ENCODE measurements around the gene RPL41.

Gene RPL41

DNA sequence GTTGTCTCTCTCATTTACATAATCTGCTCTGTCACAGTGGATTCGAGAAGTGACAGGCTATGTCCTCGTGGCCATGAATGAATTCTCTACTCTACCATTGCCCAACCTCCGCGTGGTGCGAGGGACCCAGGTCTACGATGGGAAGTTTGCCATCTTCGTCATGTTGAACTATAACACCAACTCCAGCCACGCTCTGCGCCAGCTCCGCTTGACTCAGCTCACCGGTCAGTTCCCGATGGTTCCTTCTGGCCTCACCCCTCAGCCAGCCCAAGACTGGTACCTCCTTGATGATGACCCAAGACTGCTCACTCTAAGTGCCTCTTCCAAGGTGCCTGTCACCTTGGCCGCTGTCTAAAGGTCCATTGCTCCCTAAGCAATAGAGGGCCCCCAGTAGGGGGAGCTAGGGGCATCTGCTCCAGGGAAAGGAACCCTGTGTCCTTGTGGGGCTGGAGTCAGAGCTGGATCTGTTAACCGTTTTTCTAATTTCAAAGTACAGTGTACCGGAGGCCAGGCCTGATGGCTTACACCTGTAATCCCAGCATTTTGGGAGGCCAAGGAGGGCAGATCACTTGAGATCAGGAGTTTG lies 31.4 kb upstream of the RPL41 start:
- ChIA-PET CTCF (interaction anchor here (0.6 kb wide), 1 partner anchor 20 kb away, joined by 3 read pairs; the partner anchor contains the start of gene PA2G4), POLR2A (ENCODE audit: low non-redundant PET) (interaction anchor here (1.2 kb wide), 1 partner anchor 19 kb away, joined by 5 read pairs; the partner anchor contains the start of gene PA2G4)
- DNase-seq (ENCODE audit: low spot score): no peak
- TF ChIP-seq, protein P1, sequence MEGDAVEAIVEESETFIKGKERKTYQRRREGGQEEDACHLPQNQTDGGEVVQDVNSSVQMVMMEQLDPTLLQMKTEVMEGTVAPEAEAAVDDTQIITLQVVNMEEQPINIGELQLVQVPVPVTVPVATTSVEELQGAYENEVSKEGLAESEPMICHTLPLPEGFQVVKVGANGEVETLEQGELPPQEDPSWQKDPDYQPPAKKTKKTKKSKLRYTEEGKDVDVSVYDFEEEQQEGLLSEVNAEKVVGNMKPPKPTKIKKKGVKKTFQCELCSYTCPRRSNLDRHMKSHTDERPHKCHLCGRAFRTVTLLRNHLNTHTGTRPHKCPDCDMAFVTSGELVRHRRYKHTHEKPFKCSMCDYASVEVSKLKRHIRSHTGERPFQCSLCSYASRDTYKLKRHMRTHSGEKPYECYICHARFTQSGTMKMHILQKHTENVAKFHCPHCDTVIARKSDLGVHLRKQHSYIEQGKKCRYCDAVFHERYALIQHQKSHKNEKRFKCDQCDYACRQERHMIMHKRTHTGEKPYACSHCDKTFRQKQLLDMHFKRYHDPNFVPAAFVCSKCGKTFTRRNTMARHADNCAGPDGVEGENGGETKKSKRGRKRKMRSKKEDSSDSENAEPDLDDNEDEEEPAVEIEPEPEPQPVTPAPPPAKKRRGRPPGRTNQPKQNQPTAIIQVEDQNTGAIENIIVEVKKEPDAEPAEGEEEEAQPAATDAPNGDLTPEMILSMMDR (conservative IDR thresholded peaks at IDR 0.05; ENCODE audit: low read depth): no peak
- H3K27ac ChIP-seq: no peak overlapping the region

DNA sequence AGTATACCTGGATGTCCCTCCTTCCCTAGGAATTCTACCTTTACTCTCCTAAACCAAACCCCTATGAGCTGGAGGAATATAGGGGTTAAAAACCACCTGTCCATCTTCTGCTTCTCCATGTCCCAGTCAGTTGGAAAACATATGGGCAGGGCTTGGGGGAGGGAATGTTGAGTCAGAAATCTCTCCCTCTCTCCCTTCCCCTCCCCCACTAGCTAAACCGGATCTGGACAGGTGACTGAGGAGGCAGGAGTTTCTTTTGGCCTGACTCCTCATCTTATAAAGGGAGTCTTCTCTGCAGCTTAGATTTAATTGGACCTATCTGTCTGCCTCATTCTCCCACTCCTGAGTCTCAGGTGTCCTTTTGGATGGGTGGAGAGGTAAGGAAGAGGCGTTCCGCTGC lies 30.3 kb upstream of the RPL41 start:
- ChIA-PET POLR2A (ENCODE audit: low non-redundant PET) (interaction anchor here (0.8 to 1.2 kb wide), 2 partner anchors 18 to 79 kb away, joined by 5 to 12 read pairs; partner anchors contain the start of gene PA2G4), CTCF (no interaction called here)
- TF ChIP-seq, protein P1 (conservative IDR thresholded peaks at IDR 0.05; ENCODE audit: low read depth): no peak
- peak; percentile 55 for DNase-seq (ENCODE audit: low spot score)
- no peak overlapping the region for H3K27ac ChIP-seq

DNA sequence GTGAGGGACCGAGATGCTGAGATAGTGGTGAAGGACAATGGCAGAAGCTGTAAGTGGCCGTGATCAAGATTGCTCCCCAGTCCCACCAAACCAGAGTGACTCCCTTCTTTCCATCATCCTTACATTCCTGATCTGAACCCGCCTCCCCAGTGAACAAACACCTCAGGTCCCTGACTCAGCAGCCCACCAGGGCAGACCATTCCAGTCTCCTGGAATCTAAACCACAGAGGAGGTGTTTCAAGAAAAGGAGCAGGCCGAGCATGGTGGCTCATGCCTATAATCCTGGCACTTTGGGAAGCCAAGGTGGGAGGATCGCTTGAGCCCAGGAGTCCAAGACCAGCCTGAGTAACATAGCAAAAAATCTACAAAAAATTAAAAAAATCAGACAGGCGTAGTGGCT lies 29.8 kb upstream of the RPL41 start:
- no peak for DNase-seq (ENCODE audit: low spot score)
- no peak overlapping the region for H3K27ac ChIP-seq
- ChIA-PET POLR2A (ENCODE audit: low non-redundant PET) (interaction anchor here (0.8 kb wide), 1 partner anchor 80 kb away, joined by 12 read pairs; no protein-coding TSS in a partner anchor), CTCF (no interaction called here)
- TF ChIP-seq, protein P1 (conservative IDR thresholded peaks at IDR 0.05; ENCODE audit: low read depth): no peak

DNA sequence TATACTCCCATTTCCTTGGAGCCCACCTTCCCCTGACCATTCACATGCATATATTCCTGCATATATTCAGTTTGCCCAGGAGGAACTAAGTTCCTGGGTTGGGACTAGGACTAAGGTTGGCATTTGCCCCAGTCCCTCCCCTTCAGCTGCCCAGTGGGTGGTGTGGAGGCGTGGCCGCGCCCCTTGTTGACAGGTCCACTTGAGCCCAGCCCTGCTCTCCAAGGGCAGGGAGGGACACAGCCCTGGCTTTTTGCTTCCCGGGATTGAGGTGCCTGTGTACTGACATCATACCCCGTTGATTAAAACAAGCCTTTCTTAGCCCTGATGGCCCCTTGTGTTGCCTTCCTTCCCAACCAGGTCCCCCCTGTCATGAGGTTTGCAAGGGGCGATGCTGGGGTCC lies 29.2 kb upstream of the RPL41 start:
- H3K27ac ChIP-seq: no peak overlapping the region
- ChIA-PET CTCF (no interaction called here), POLR2A (ENCODE audit: low non-redundant PET) (no interaction called here)
- no peak for DNase-seq (ENCODE audit: low spot score)
- TF ChIP-seq, protein P1 (conservative IDR thresholded peaks at IDR 0.05; ENCODE audit: low read depth): no peak

DNA sequence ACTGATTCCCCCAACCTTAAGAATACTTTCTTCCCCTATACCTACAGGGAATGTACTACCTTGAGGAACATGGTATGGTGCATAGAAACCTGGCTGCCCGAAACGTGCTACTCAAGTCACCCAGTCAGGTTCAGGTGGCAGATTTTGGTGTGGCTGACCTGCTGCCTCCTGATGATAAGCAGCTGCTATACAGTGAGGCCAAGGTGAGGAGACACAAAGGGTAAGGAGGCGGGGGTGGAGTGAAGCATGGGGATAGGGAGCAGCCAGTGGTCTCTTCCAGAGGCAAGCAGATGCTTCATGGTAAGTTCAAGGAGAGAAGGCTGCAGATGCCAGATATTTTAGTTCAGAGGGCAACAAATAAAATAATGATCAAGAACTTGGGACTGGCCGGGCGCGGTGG lies 18.7 kb upstream of the RPL41 start:
- DNase-seq (ENCODE audit: low spot score): no peak
- POLR2A ChIA-PET (ENCODE audit: low non-redundant PET): no interaction called here
- no peak overlapping the region for H3K27ac ChIP-seq
- TF ChIP-seq, protein P1 (conservative IDR thresholded peaks at IDR 0.05; ENCODE audit: low read depth): no peak
- CTCF ChIA-PET: no interaction called here

DNA sequence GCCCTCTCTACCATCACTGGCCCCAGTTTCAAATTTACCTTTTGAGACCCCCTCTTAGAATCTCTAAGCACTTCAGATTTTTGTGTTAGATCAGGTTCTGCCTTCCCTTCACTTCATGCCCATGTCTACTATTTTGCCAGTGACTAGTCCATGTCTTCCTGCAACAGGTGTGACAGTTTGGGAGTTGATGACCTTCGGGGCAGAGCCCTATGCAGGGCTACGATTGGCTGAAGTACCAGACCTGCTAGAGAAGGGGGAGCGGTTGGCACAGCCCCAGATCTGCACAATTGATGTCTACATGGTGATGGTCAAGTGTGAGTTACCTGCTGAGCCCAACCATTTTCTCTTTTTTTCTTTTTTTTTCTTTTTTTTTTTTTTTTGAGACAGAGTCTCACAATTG lies 17.8 kb upstream of the RPL41 start:
- TF ChIP-seq, protein P1 (conservative IDR thresholded peaks at IDR 0.05; ENCODE audit: low read depth): no peak
- H3K27ac ChIP-seq: no peak overlapping the region
- DNase-seq (ENCODE audit: low spot score): no peak
- ChIA-PET CTCF (no interaction called here), POLR2A (ENCODE audit: low non-redundant PET) (no interaction called here)

All from RWPE1 (cell line).